GM21717 (cell line): ENCODE measurements around the gene NUCB1.
A peak's percentile ranks its signal among the peaks of the same experiment; 100 is the strongest.

Experiments used
- ATAC-seq: cut with Tn5 transposase; IDR thresholded peaks from one replicate; pipeline ENCODE4 v1.9.1; 2021; ENCODE audit warnings: mild to moderate bottlenecking, moderate library complexity; ENCODE audit not compliant: unreplicated experiment

Gene NUCB1

GRCh38 chr19:48961673-48962028 is 61.5 kb downstream of the NUCB1 start:
- no peak for ATAC-seq

- ATAC-seq: peak; percentile 38
These were observed 62.1 kb downstream of the NUCB1 start for GRCh38 chr19:48962029-48962848.

DNA sequence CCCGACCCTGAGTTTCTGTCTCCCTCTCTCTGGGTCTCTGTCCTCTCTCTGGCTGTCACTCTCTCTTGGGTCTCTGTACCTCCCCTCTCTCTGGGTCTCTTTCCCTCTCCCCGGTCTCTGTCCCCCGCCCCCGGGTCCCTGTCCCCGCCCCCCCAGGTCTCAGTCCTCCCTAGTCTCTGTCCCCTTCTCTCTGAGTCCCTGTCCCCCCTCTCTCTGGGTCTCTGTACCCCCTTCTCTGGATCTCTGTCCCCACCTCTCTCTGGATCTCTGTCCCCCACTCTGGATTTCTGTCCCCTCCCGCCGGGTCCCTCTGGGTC is 62.7 kb downstream of the NUCB1 start:
- no peak for ATAC-seq

DNA sequence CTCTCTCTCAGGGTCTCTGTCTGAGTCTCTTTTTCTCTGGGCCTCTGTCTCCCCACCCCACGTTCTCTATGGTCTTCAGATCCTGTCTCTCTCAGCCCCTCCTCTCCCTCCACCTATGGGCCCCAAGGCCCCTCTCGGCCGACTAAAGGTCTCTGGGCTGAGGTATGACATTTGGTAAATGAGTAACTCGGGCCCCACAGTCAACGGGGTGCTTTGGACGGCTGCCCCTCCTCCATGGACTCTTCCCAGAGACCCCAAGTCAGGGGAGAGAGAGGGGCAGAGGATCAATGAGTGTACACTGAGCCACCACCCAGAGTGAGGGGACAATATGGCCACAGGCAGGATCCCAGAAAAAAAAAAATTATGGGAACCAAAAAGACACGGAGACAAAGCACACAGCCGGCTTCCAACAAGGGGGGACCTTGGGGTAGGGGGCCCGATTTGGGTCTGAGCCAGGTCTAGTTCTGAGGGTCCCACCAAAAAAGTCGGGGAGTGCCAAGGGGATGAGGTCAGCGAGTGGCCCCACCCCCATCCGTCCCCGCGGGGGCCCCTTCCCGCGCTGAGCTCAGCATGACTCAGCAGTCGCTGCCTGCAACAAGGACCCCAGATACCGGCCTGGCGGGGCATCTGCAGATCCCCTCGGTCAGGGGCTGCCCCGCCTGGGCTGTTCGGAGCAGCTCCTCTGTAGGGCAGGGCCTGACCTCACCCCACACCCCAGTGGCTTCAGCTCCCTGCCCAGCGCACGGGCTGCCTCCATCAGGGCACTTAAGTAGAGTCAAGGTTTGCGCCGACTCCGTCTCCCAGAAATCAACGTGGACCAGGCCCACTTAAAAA is 63.5 kb downstream of the NUCB1 start:
- no peak for ATAC-seq

- no peak for ATAC-seq
These were observed 64.3 kb downstream of the NUCB1 start for GRCh38 chr19:48964205-48965039.

GRCh38 chr19:48965040-48965805 is 65.1 kb downstream of the NUCB1 start, which contains the start of gene FTL:
TSS of gene FTL (plus strand) at chr19:48965309. CDS start at chr19:48965508, 199 bp downstream.
- peak; percentile 44 for ATAC-seq

- ATAC-seq: peak; percentile 14
These were observed 65.9 kb downstream of the NUCB1 start for GRCh38 chr19:48965806-48966540.

DNA sequence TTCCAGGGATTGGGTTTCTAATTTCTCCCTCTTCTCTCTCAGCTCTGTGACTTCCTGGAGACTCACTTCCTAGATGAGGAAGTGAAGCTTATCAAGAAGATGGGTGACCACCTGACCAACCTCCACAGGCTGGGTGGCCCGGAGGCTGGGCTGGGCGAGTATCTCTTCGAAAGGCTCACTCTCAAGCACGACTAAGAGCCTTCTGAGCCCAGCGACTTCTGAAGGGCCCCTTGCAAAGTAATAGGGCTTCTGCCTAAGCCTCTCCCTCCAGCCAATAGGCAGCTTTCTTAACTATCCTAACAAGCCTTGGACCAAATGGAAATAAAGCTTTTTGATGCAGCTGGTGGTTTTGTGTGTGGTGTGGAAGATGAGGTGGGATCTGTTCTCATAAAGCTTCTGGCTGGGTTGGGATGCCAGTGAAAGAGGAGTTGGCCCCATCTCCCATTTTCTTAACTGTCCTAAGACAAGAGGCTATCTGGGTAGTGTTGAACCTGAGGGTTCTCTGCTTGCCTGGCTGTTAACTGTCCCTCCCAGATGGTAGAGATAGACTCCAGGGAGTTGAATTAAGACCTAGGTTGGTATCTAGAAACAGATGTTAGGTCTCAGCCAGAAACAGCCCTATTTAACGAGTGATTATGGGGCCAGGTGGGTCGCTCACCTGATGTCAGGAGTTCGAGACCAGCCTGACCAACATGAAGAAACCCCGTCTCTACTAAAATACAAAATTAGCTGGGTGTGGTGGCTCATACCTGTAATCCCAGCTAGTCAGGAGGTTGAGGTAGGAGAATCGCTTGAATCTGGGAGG is 66.6 kb downstream of the NUCB1 start:
- ATAC-seq: no peak

- ATAC-seq: no peak
These were observed 67.5 kb downstream of the NUCB1 start for GRCh38 chr19:48967346-48968178.

GRCh38 chr19:48968179-48968661 is 68.1 kb downstream of the NUCB1 start:
- ATAC-seq: no peak

DNA sequence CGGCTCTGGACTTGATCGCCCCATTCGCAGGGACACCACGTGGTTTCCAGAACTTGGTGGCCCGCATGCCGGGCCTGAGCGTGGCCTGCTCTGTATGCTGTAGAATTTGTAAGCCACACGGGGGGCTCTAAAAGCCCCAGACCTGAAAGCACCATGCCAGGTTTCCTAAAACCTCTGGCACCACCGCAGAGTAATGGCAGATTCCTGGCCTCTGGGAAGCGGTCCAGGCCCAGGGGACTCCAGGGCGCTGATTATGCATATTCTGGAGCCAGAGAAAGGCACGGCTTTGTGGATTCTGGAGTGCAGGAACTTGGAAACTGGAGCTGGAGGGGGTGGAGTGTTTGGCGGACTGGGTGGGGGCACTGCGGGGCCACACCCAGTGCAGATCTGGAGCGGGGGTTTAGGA is 68.7 kb downstream of the NUCB1 start:
- ATAC-seq: no peak

- no peak for ATAC-seq
These were observed 69.4 kb downstream of the NUCB1 start for GRCh38 chr19:48969276-48970138.

- ATAC-seq: no peak
These were observed 70.1 kb downstream of the NUCB1 start for GRCh38 chr19:48970139-48970766.

DNA sequence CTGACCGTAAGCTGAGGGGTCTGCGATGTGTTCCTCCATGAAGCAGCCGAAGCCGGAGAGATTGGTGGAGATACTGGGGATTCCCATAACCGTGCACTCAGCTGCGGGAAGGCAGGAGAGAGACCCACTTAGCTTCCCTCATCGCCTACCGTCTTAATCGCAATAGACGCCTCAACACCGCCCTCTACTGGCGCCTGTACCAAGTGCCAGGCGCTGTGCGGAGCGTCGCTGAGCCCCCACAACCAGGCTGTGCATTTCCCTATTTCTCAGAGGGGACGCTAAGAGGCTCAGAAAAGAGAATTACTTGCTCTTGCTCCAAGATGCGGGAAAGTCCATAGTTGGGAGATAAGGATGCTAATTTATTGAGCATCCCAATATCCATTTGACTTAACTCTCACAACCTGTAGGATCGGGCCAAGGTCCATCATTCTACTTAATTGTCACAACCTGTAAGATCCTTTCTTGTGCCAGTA is 70.8 kb downstream of the NUCB1 start:
- no peak for ATAC-seq
